Activated effector memory CD4-positive, alpha-beta T cell treated with anti-CD3 and anti-CD28 coated beads, Interleukin-2, amount 50 U/mL, for 16 hours (primary cell): Measurements from ENCODE around the gene RAB8B.
A peak's percentile ranks its signal among the peaks of the same experiment; 100 is the strongest.

ENCODE experiments used
- DNase-seq: peaks from one replicate; pipeline ENCODE4 v3.0.0-alpha.2; 2020

RAB8B gene

GRCh38 chr15:63188926-63189871, at the start of gene RAB8B:
Gene RAB8B (plus strand): TSS chr15:63189606. CDS start chr15:63189625, 19 bp downstream.
- peak; percentile 99 for DNase-seq

GRCh38 chr15:63140936-63141335, 48.5 kb upstream of the RAB8B start:
- DNase-seq: no peak

- DNase-seq: no peak
Measured at GRCh38 chr15:63145426-63145825, 44.0 kb upstream of the RAB8B start.

GRCh38 chr15:63146684-63147083, 42.7 kb upstream of the RAB8B start:
- no peak for DNase-seq

- DNase-seq: no peak
Measured at GRCh38 chr15:63151665-63152064, 37.7 kb upstream of the RAB8B start.

- DNase-seq: no peak
Measured at GRCh38 chr15:63155486-63155885, 33.9 kb upstream of the RAB8B start.

- no peak for DNase-seq
Measured at GRCh38 chr15:63156086-63156710, 33.2 kb upstream of the RAB8B start.

- peak; percentile 64 for DNase-seq
Measured at GRCh38 chr15:63156755-63157117, 32.7 kb upstream of the RAB8B start.

GRCh38 chr15:63157118-63157843, 32.1 kb upstream of the RAB8B start, which contains the start of gene RPS27L:
Gene RPS27L (minus strand): TSS chr15:63157477. CDS start chr15:63157405, 72 bp downstream.
- peak; percentile 95 for DNase-seq

GRCh38 chr15:63157891-63158431, 31.4 kb upstream of the RAB8B start:
- peak; percentile 68 for DNase-seq

- DNase-seq: no peak
Measured at GRCh38 chr15:63160638-63161037, 28.8 kb upstream of the RAB8B start.

GRCh38 chr15:63163217-63163616, 26.2 kb upstream of the RAB8B start:
- no peak for DNase-seq

GRCh38 chr15:63165166-63165859, 24.1 kb upstream of the RAB8B start:
- no peak for DNase-seq

- no peak for DNase-seq
Measured at GRCh38 chr15:63166219-63166618, 23.2 kb upstream of the RAB8B start.

- DNase-seq: no peak
Measured at GRCh38 chr15:63169788-63170187, 19.6 kb upstream of the RAB8B start.

- DNase-seq: no peak
Measured at GRCh38 chr15:63172376-63172775, 17.0 kb upstream of the RAB8B start.

GRCh38 chr15:63172851-63173451, 16.5 kb upstream of the RAB8B start:
- no peak for DNase-seq

- DNase-seq: no peak
Measured at GRCh38 chr15:63176302-63176701, 13.1 kb upstream of the RAB8B start.

GRCh38 chr15:63178034-63178433, 11.4 kb upstream of the RAB8B start:
- no peak for DNase-seq

GRCh38 chr15:63180746-63181145, 8.7 kb upstream of the RAB8B start:
- DNase-seq: no peak

- no peak for DNase-seq
Measured at GRCh38 chr15:63181648-63182047, 7.8 kb upstream of the RAB8B start.

- DNase-seq: no peak
Measured at GRCh38 chr15:63185206-63185605, 4.2 kb upstream of the RAB8B start.
